OCI-M1 (cell line): ENCODE measurements around the gene MAPK4.
"Not testable (repeated sequence)": the region's sequence is repeated elsewhere in the genome, so short reads cannot be mapped to it uniquely, and the experiment has no call there.

Source experiments
- DNase-seq: peaks from one replicate; lab custom pipeline; 2025; lab: John Stamatoyannopoulos, UW

The MAPK4 gene

GRCh38 chr18:50559752-50560680, at the start of gene MAPK4:
Gene MAPK4 (plus strand): TSS chr18:50560087. CDS start chr18:50663959, 103,872 bp downstream.
- no peak for DNase-seq

GRCh38 chr18:50517277-50517676, 42.6 kb upstream of the MAPK4 start:
- peak; percentile 47 for DNase-seq

GRCh38 chr18:50518787-50519546, 40.9 kb upstream of the MAPK4 start:
- DNase-seq: no peak

GRCh38 chr18:50523165-50523564, 36.7 kb upstream of the MAPK4 start:
- no peak for DNase-seq

GRCh38 chr18:50527636-50528307, 32.1 kb upstream of the MAPK4 start:
- no peak for DNase-seq

- DNase-seq: no peak
These were observed 31.1 kb upstream of the MAPK4 start for GRCh38 chr18:50528806-50529205.

- not testable (repeated sequence) for DNase-seq
These were observed 26.1 kb upstream of the MAPK4 start for GRCh38 chr18:50533822-50534221.

- DNase-seq: not testable (repeated sequence)
These were observed 15.4 kb upstream of the MAPK4 start for GRCh38 chr18:50544476-50544875.

- DNase-seq: no peak
These were observed 14.0 kb upstream of the MAPK4 start for GRCh38 chr18:50545936-50546335.

- DNase-seq: no peak
These were observed 11.7 kb upstream of the MAPK4 start for GRCh38 chr18:50548160-50548559.

GRCh38 chr18:50551651-50552050, 8.2 kb upstream of the MAPK4 start:
- DNase-seq: not testable (repeated sequence)

- no peak for DNase-seq
These were observed 1.7 kb upstream of the MAPK4 start for GRCh38 chr18:50558157-50558556.

- DNase-seq: no peak
These were observed 737 bp upstream of the MAPK4 start for GRCh38 chr18:50558948-50559751.

- no peak for DNase-seq
These were observed 1.1 kb downstream of the MAPK4 start for GRCh38 chr18:50560681-50561629.

- not testable (repeated sequence) for DNase-seq
These were observed 2.4 kb downstream of the MAPK4 start for GRCh38 chr18:50562258-50562657.

GRCh38 chr18:50562686-50563085, 2.8 kb downstream of the MAPK4 start:
- DNase-seq: peak; percentile 41

GRCh38 chr18:50563376-50563775, 3.5 kb downstream of the MAPK4 start:
- DNase-seq: no peak

GRCh38 chr18:50569930-50570329, 10.0 kb downstream of the MAPK4 start:
- DNase-seq: peak; percentile 90

GRCh38 chr18:50571606-50572005, 11.7 kb downstream of the MAPK4 start:
- DNase-seq: no peak

GRCh38 chr18:50573196-50573595, 13.3 kb downstream of the MAPK4 start:
- DNase-seq: not testable (repeated sequence)
